NCI-H187 treated with DMSO at 0.1 percent for 48 hours (cell line): ENCODE measurements around the gene TTC34.
"Not testable (repeated sequence)": the region's sequence is repeated elsewhere in the genome, so short reads cannot be mapped to it uniquely, and the experiment has no call there.

ENCODE experiments used
- DNase-seq: peaks from one replicate; lab custom pipeline; 2025; lab: John Stamatoyannopoulos, UW

TTC34 gene

DNA sequence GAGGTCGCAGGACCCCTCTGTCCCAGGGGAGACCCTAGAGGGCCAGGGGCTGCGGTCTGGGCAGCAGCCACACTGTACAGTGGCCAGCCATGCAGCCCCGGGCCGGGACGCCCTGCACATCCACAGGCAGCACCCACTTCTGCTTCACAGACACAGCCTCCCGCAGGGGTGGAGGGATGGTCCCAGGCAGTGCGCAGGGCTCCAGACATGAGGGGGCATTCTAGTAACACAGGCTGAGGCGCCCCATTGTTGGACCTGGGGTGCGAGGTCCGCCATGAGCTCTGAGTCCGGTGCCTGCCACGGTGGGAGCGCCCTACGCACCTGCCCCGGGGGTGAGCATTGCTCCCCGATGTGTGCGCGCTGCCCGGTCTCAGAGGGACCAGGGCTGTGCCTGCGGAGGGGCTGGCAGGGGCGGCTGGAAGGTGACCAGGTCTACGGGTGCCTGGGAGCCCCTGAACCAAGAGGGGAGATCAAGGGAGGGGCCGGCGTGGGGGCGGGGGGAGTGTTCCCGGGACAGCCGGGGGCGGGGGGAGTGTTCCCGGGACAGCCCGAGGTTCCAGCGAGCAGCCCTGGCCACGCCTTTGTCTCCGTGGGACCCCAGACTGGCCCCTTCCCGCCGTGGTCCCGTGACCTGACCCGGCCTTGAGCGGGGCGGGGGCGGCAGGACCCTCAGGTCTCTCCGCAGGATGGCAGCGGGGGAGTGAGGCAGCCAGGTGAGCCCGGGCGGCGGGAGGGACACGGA, 173.1 kb downstream of the TTC34 start:
- DNase-seq, result no peak

DNA sequence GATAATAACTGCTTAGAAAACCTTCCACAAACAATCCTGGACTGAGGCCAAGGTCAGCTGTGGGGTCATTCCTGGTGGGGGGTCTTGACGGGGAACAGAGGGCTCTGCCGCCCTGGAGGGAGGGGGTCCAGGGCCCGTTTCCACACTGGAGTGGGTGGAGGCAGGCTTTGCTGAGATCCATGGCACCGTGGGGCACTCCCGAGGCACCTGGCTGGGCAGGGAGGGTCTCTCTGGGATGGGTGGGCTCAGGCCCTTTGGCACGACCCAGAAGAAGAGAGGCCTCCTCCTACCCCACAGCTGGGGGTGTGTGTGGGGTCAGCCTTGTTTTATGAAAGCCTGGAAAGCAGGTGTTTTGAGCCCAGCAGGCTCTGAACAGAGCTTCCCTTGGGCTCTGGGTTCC, 173.7 kb downstream of the TTC34 start:
- DNase-seq, result no peak

- DNase-seq, result not testable (repeated sequence)
Measured at GRCh38 chr1:2625748-2626147, 175.7 kb downstream of the TTC34 start.

GRCh38 chr1:2625311-2625710, 176.2 kb downstream of the TTC34 start:
- no peak for DNase-seq

GRCh38 chr1:2624735-2625300, 176.7 kb downstream of the TTC34 start:
- no peak for DNase-seq

- DNase-seq, result no peak
Measured at GRCh38 chr1:2623571-2624337, 177.7 kb downstream of the TTC34 start.

DNA sequence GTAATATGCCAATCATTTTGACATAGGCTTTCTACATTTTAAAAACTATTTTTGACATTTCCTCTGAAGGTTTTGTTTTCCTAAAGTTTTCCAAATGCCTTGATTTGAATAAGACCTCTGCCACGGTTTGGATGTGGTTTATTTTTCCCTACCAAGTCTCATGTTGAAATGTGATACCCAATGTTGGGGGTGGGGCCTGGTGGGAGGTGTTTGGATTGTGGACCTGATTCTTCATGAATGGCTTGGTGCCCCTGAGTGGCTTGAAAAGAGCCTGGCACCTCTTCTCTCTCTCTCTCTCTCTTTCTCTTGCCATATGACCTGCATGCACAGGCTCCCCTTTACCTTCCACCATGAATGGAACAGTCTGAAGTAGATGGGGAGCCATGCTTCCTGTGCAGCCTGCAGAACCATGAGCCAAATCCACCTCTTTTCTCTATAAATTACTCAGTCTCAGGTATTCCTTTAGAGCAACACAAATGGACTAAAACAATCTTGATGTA, 183.5 kb downstream of the TTC34 start:
- no peak for DNase-seq

GRCh38 chr1:2614145-2614544, 187.3 kb downstream of the TTC34 start:
- no peak for DNase-seq

DNA sequence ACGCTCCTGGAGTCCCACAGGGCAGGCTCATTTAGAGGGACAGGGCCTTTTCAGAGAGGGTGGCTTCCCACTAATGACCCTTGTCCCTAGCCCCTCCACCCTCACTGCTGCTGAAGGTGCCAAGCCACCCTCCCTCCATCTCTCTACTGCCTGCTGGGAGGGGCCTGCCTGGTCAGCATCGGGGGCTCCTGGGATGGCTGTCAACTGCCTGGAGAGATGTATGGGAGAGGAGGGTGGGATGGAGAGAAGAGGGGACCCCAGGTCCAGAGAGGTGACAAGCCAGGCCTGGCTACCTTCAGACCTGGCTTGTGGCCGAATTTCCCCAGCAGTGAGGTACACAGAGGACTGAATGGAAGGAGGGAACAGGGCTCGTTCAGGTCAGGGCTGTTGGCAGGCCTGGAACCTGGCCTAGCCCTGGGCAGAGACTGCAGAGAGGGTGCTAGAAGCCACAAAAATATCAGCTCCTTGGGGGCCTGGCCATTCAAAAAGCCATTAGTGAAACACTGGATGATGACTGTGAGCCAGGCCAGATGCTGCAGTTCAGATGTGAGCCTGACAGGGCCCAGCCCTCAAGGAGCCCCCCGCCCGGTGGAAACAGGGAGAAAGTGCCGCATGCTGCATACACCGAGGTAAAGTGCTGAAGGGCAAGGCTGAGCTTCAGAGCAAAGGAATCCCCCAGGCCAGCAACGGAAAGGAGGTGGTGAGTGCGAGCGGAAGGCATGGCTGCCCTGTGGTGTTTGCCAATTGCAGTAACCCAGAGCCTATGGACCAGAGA, 188.7 kb downstream of the TTC34 start:
- DNase-seq, result no peak

DNA sequence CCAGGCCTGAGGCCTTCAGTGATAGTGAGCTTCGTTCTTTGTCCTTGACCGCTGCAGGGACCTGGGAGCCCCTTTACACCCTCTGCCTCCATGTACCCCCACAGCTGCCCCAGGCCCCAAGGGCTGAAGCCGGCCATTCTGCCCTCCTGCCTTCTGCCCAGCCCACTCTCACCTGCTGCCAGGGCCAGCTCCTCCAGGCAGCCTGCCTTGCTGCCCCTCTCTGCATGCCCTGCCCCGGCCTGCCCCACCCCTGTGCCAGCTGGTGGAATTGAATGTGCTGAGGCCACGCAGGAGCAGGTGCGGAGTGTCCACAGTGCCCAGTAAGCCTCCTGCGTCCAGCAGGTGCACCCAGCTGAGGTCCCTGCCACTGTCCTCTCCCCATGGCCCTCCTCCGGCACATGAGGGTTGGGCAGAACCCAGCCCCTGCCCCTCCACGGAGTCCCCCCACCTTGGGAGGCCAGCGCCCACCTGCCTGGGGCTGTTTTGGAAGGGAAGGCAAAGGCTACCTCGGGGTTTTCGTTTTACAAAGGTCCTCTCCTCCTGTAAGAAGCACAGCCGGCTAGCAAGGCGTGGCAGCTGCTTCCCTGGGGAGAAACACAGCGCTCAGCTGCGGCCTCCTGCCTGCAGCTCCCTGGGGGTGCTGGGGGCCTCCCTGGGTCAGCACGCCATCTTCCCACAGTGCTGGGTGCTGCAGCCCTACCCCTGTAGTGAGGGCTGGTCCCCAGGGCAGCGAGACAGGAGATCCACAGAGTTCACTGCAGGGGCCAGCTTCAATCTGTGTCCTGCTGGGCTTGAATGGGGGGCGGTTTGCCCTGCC, 189.7 kb downstream of the TTC34 start:
- no peak for DNase-seq

DNA sequence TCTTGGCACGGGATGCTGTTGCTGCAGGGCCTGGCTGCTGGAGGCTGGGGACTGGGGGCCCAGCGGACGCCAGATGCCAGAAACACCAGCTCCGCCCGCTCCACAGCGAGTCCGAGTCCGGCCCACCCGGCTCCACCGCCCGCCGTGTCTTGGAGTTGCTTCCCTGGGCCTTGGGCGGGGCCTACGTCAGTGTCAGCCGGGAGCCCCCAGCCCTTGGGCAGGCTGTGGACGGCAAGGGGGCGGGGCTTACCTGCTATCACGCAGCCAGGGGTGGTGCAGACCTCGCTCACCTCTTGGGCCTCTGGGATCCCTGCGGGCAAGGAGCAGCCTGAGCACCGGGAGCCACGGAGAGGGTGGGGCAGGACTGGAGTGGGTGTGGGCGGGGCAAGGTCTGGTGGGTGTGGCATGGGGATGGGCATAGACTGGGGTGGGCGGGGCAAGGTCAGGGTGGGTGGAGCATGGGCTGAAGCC, 190.4 kb downstream of the TTC34 start:
- no peak for DNase-seq

GRCh38 chr1:2610036-2610959, 191.2 kb downstream of the TTC34 start:
- no peak for DNase-seq

- no peak for DNase-seq
Measured at GRCh38 chr1:2609319-2610035, 192.0 kb downstream of the TTC34 start.

GRCh38 chr1:2607641-2608091, 193.8 kb downstream of the TTC34 start:
- no peak for DNase-seq

GRCh38 chr1:2606881-2607621, 194.4 kb downstream of the TTC34 start:
- DNase-seq, result no peak

DNA sequence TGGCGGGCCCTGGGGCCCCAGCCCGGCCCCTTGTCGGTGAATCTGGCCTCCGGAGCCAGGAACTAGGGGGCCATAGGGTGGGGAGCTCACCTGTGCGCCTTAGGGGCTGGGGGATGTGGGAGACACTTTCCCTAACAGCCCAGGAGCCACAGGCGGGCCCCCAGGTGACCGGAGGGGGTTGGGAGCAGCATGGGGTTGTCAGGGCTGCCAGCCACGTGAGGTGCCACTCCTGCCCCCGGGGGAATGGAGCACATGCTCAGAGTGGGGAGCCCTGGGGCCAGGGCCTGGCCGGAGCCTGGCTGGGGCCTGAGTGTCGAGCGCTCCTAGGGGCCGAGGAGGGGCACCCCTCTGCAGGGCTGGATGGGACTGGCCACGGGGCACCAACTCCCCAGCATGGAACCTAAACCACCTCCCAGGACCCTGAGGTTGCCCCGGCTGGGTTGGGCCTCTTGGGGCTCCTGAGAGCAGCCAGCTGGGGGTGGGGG, 195.1 kb downstream of the TTC34 start:
- DNase-seq, result no peak

DNA sequence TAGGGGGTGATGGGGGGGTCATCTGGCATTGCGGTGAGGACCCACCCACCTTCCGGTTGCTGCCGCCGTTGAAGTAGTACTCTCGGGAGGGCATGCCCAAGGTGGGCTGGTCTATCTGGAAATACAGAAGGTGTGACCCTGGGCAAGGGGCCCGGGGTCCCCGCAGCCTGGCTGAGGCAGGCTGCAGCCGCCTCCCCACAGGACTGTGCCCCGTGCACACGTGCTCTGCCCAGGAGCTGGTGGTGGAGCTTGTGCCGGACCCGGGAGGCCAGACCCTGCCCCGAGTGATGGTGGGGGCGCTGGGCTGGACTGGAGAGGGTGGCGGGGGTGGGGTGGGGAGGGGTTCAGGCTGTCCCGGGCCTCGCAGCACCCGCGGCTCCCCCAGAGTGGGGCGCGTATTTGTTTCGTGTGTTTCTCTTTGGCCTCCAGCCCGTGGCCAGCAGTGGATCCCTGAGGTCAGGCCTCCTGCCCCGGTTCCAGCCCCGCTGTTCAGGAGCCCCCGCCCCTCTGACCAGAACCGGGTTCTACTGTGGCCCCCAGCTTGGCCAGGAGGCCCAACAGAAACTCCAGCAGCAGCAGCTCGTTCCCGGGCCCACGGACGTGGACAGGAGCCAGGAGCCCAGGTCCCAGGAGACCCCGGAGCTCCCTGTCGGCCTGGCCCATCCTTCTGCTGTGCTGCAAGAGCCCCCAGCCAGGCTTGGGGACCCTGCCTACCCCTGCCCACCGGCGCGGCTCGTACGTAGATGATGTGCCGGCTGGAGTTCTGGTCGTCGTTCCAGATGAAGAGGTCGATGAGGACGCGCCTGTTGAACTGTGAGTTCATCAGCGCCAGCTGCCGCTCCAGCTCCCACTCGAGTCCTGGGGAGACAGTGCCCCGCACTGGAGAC, 195.7 kb downstream of the TTC34 start:
- DNase-seq, result no peak
